HepG2 (cell line): ENCODE data around the gene WDR31. TPM values are rescaled to one million over a fixed set of nuclear protein-coding genes. Genes with fewer than 3 reads are reported as not detected.

Experiments used
- ATF7-NPFF ChIP-seq: sonication (generic); formaldehyde crosslinking; IDR thresholded peaks from 2 replicates; pipeline ENCODE4 v1.8.1; 2023; ENCODE audit warnings: mild to moderate bottlenecking, low read depth, missing genetic modification reagents, moderate library complexity
- ISX ChIP-seq: sonication (generic); formaldehyde crosslinking; conservative IDR thresholded peaks from 2 replicates; pipeline ENCODE4 v1.5.0; 2020; ENCODE audit warnings: missing genetic modification reagents
- KAT7 ChIP-seq: IDR thresholded peaks from 2 replicates; pipeline ENCODE4 v1.6.1; 2018; ENCODE audit warnings: borderline replicate concordance, missing compliant biosample characterization
- KLF6 ChIP-seq: IDR thresholded peaks from 2 replicates; pipeline ENCODE4 v1.8.0; 2016; ENCODE audit warnings: missing biosample characterization, missing genetic modification reagents
- RFX1 ChIP-seq: fragments of 450-650 bp; IDR thresholded peaks from 2 replicates; pipeline ENCODE4 v1.6.1; 2017
- TEAD3 ChIP-seq: optimal IDR thresholded peaks from 2 replicates; pipeline ENCODE3; 2016; ENCODE audit warnings: borderline replicate concordance
- ZFP62 ChIP-seq: sonication (generic); formaldehyde crosslinking; IDR thresholded peaks from 2 replicates; pipeline ENCODE4 v1.4.0; 2020; ENCODE audit warnings: missing genetic modification reagents
- ZFY ChIP-seq: sonication (generic); formaldehyde crosslinking; IDR thresholded peaks from 2 replicates; pipeline ENCODE4 v1.4.0; 2020; ENCODE audit warnings: missing genetic modification reagents
- ZNF207 ChIP-seq: fragments of 450-650 bp; IDR thresholded peaks from 2 replicates; pipeline ENCODE4 v1.6.1; 2016; ENCODE audit warnings: antibody characterized with exemption, borderline replicate concordance
- ZNF598 ChIP-seq: sonication (generic); formaldehyde crosslinking; IDR thresholded peaks from 2 replicates; pipeline ENCODE4 v1.5.1; 2020; ENCODE audit warnings: mild to moderate bottlenecking, missing genetic modification reagents, borderline replicate concordance
- ZSCAN31 ChIP-seq: sonication (generic); formaldehyde crosslinking; IDR thresholded peaks from 2 replicates; pipeline ENCODE4 v1.5.0; 2020; ENCODE audit warnings: low read depth, mild to moderate bottlenecking, missing genetic modification reagents
- polyA plus RNA-seq, 8 experiments: library from polyadenylated mRNA; depleted of rRNA in 3 of 8; stranded (reverse) in 7 of 8; unstranded in 1 of 8; fragments of >200 nt; fragmentation: Illumina TruSeq in 4 of 8; extraction: Trizol in 4 of 8; gene quantifications; 2 replicates each; pipeline versions ENCODE4 v1.2.1 to v1.2.3, GENCODE V29; 2011 to 2016; ENCODE audit warnings: low read depth in 4 of 8, missing spikeins in 1 of 8, mixed read lengths in 1 of 8; ENCODE audit not compliant: insufficient read depth in 1 of 8
- total RNA-seq, 5 experiments: library from RNA; depleted of rRNA; stranded (reverse); fragments of >200 nt; fragmentation: Illumina TruSeq; extraction: Trizol; gene quantifications; 2 replicates each; pipeline ENCODE4 v1.2.3, GENCODE V29; 2016; ENCODE audit warnings: low read depth in 1 of 5
- TF ChIP-seq, protein P1 (sequence below): sonication (generic); formaldehyde crosslinking; IDR thresholded peaks from 2 replicates; pipeline ENCODE4 v1.8.0; 2022; ENCODE audit warnings: mild to moderate bottlenecking, missing genetic modification reagents; ENCODE audit not compliant: insufficient replicate concordance
- TF ChIP-seq, protein P2 (sequence below): sonication (generic); formaldehyde crosslinking; IDR thresholded peaks from 2 replicates; pipeline ENCODE4 v1.9.0; 2021; ENCODE audit warnings: mild to moderate bottlenecking, missing genetic modification reagents
- TF ChIP-seq, protein P3 (sequence below): IDR thresholded peaks from 2 replicates; pipeline ENCODE4 v1.6.1; 2016; ENCODE audit warnings: low read depth, control low read depth
- TF ChIP-seq, protein P4 (sequence below): sonication (generic); formaldehyde crosslinking; IDR thresholded peaks from 2 replicates; pipeline ENCODE4 v1.8.0; 2023; ENCODE audit warnings: mild to moderate bottlenecking, missing genetic modification reagents
- TF ChIP-seq, protein P5 (sequence below): sonication (generic); formaldehyde crosslinking; IDR thresholded peaks from 2 replicates; pipeline ENCODE4 v1.4.0; 2020; ENCODE audit warnings: missing genetic modification reagents, borderline replicate concordance

Gene WDR31
- total and polyA plus RNA-seq, 2 of the 13 experiments (the other 11 are each of a cell fraction or from before 2014, with no cell fraction given), result 0.33 to 1.7 TPM

DNA sequence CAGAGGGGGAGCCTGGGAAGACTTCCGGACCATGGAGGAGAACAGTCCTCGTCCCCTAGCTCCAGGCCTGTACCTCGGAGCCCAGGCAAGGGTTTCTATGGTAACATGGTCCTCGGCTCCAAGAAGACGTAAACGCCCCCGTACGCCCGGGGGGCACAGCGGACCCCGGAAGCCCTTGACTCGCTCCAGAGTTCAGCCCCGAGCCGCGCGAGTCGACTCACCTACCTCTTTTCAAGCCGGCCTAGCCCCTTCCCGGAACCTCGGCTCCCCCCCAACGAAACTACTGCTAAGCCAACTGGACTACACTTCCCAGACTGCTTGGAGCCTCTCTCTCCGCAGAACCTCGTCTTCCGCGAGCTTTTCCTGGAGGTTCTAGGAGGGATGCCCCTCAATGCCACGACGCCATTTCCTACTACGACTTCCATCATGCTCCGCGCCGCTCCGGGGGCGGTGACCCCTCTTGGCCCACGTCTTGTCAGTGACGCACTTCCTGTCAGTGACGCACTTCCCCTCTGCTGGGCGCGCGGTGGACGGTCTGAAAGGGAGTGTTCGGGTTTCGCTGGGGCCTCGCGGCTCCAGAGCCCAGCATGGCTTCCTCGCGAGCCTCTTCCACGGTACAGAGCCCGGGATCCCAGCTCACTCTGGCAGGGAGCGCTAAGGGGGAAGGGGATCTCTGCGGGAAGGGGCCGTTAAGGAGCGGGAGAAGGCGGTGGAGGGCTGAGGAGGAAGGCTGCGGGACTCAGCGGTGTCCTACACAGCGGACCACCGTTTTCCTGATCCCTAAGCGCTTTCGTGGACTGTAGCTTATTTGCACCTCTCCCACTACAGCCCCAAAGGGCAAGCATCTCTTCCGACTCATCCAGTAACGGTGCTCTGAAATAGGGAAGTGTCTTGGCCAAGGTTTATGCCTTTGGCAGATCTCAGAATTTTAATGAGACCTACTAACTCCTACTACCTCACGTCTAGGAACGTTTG is 64.6 kb downstream of the WDR31 start, which contains the start of the genes CDC26 and PRPF4 (continued):
- TF ChIP-seq, protein P1, sequence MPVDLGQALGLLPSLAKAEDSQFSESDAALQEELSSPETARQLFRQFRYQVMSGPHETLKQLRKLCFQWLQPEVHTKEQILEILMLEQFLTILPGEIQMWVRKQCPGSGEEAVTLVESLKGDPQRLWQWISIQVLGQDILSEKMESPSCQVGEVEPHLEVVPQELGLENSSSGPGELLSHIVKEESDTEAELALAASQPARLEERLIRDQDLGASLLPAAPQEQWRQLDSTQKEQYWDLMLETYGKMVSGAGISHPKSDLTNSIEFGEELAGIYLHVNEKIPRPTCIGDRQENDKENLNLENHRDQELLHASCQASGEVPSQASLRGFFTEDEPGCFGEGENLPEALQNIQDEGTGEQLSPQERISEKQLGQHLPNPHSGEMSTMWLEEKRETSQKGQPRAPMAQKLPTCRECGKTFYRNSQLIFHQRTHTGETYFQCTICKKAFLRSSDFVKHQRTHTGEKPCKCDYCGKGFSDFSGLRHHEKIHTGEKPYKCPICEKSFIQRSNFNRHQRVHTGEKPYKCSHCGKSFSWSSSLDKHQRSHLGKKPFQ (CRISPR knock-in tag), result no peak
- no peak for TF ChIP-seq ISX (CRISPR knock-in tag)
- peak; percentile 54 for TF ChIP-seq TEAD3 (CRISPR knock-in tag)
- peak; percentile 62; the same call in 1 of the 2 replicates for TF ChIP-seq ZNF598 (CRISPR knock-in tag)
- peak; percentile 40; the same call in 1 of the 2 replicates for TF ChIP-seq RFX1
- no peak for TF ChIP-seq ZNF207
- TF ChIP-seq, protein P2, sequence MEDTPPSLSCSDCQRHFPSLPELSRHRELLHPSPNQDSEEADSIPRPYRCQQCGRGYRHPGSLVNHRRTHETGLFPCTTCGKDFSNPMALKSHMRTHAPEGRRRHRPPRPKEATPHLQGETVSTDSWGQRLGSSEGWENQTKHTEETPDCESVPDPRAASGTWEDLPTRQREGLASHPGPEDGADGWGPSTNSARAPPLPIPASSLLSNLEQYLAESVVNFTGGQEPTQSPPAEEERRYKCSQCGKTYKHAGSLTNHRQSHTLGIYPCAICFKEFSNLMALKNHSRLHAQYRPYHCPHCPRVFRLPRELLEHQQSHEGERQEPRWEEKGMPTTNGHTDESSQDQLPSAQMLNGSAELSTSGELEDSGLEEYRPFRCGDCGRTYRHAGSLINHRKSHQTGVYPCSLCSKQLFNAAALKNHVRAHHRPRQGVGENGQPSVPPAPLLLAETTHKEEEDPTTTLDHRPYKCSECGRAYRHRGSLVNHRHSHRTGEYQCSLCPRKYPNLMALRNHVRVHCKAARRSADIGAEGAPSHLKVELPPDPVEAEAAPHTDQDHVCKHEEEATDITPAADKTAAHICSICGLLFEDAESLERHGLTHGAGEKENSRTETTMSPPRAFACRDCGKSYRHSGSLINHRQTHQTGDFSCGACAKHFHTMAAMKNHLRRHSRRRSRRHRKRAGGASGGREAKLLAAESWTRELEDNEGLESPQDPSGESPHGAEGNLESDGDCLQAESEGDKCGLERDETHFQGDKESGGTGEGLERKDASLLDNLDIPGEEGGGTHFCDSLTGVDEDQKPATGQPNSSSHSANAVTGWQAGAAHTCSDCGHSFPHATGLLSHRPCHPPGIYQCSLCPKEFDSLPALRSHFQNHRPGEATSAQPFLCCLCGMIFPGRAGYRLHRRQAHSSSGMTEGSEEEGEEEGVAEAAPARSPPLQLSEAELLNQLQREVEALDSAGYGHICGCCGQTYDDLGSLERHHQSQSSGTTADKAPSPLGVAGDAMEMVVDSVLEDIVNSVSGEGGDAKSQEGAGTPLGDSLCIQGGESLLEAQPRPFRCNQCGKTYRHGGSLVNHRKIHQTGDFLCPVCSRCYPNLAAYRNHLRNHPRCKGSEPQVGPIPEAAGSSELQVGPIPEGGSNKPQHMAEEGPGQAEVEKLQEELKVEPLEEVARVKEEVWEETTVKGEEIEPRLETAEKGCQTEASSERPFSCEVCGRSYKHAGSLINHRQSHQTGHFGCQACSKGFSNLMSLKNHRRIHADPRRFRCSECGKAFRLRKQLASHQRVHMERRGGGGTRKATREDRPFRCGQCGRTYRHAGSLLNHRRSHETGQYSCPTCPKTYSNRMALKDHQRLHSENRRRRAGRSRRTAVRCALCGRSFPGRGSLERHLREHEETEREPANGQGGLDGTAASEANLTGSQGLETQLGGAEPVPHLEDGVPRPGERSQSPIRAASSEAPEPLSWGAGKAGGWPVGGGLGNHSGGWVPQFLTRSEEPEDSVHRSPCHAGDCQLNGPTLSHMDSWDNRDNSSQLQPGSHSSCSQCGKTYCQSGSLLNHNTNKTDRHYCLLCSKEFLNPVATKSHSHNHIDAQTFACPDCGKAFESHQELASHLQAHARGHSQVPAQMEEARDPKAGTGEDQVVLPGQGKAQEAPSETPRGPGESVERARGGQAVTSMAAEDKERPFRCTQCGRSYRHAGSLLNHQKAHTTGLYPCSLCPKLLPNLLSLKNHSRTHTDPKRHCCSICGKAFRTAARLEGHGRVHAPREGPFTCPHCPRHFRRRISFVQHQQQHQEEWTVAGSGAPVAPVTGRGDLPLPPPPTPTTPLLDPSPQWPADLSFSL (CRISPR knock-in tag), result no peak
- peak; percentile 89 for TF ChIP-seq ZSCAN31 (CRISPR knock-in tag)
- peak; percentile 40 for TF ChIP-seq KLF6 (CRISPR knock-in tag)
- peak; percentile 94 for TF ChIP-seq ZFY
- TF ChIP-seq, protein P3, sequence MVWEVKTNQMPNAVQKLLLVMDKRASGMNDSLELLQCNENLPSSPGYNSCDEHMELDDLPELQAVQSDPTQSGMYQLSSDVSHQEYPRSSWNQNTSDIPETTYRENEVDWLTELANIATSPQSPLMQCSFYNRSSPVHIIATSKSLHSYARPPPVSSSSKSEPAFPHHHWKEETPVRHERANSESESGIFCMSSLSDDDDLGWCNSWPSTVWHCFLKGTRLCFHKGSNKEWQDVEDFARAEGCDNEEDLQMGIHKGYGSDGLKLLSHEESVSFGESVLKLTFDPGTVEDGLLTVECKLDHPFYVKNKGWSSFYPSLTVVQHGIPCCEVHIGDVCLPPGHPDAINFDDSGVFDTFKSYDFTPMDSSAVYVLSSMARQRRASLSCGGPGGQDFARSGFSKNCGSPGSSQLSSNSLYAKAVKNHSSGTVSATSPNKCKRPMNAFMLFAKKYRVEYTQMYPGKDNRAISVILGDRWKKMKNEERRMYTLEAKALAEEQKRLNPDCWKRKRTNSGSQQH (CRISPR knock-in tag), result peak; percentile 88
- no peak for TF ChIP-seq ZFP62 (CRISPR knock-in tag)
- TF ChIP-seq, protein P4, sequence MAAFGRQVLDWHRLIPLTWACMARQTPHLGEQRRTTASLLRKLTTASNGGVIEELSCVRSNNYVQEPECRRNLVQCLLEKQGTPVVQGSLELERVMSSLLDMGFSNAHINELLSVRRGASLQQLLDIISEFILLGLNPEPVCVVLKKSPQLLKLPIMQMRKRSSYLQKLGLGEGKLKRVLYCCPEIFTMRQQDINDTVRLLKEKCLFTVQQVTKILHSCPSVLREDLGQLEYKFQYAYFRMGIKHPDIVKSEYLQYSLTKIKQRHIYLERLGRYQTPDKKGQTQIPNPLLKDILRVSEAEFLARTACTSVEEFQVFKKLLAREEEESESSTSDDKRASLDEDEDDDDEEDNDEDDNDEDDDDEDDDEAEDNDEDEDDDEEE (CRISPR knock-in tag), result peak; percentile 66; the same call in 1 of the 2 replicates
- 0 out of 2 replicates have a peak, but pooled peaks have one; percentile 32 for TF ChIP-seq ATF7-NPFF (CRISPR knock-in tag)
- TF ChIP-seq, protein P5, sequence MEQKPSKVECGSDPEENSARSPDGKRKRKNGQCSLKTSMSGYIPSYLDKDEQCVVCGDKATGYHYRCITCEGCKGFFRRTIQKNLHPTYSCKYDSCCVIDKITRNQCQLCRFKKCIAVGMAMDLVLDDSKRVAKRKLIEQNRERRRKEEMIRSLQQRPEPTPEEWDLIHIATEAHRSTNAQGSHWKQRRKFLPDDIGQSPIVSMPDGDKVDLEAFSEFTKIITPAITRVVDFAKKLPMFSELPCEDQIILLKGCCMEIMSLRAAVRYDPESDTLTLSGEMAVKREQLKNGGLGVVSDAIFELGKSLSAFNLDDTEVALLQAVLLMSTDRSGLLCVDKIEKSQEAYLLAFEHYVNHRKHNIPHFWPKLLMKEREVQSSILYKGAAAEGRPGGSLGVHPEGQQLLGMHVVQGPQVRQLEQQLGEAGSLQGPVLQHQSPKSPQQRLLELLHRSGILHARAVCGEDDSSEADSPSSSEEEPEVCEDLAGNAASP, result peak; percentile 17; the same call in 1 of the 2 replicates
- 0 out of 2 replicates have a peak, but pooled peaks have one; percentile 35 for TF ChIP-seq KAT7 (CRISPR knock-in tag)
